GM18499 (cell line): Measurements from ENCODE around the gene KRT14.
"Not testable (repeated sequence)": the region's sequence is repeated elsewhere in the genome, so short reads cannot be mapped to it uniquely, and the experiment has no call there.

Source experiments
- ATAC-seq: cut with Tn5 transposase; IDR thresholded peaks from one replicate; pipeline ENCODE4 v1.9.1; 2021; ENCODE audit warnings: moderate number of reproducible peaks; ENCODE audit not compliant: insufficient read depth, unreplicated experiment

KRT14 gene

GRCh38 chr17:41623184-41623861 lies 36.6 kb upstream of the KRT14 start:
- ATAC-seq: not testable (repeated sequence)

- ATAC-seq: not testable (repeated sequence)
Measured at GRCh38 chr17:41622340-41623183, 35.9 kb upstream of the KRT14 start.

- ATAC-seq: no peak
Measured at GRCh38 chr17:41621916-41622315, 35.2 kb upstream of the KRT14 start.

- not testable (repeated sequence) for ATAC-seq
Measured at GRCh38 chr17:41621435-41621817, 34.7 kb upstream of the KRT14 start.

- ATAC-seq: no peak
Measured at GRCh38 chr17:41620583-41621434, 34.1 kb upstream of the KRT14 start.

- ATAC-seq: not testable (repeated sequence)
Measured at GRCh38 chr17:41619927-41620582, 33.4 kb upstream of the KRT14 start.

GRCh38 chr17:41619036-41619926 lies 32.6 kb upstream of the KRT14 start:
- ATAC-seq: no peak

GRCh38 chr17:41618341-41619035 lies 31.8 kb upstream of the KRT14 start:
- ATAC-seq: no peak

- ATAC-seq: no peak
Measured at GRCh38 chr17:41617698-41618097, 31.0 kb upstream of the KRT14 start.

- no peak for ATAC-seq
Measured at GRCh38 chr17:41617136-41617535, 30.4 kb upstream of the KRT14 start.

GRCh38 chr17:41616486-41616885 lies 29.8 kb upstream of the KRT14 start:
- ATAC-seq: not testable (repeated sequence)

GRCh38 chr17:41615454-41615853 lies 28.8 kb upstream of the KRT14 start:
- no peak for ATAC-seq

GRCh38 chr17:41614767-41615166 lies 28.1 kb upstream of the KRT14 start:
- not testable (repeated sequence) for ATAC-seq

- no peak for ATAC-seq
Measured at GRCh38 chr17:41614098-41614497, 27.4 kb upstream of the KRT14 start.

- no peak for ATAC-seq
Measured at GRCh38 chr17:41613277-41614082, 26.8 kb upstream of the KRT14 start.

- not testable (repeated sequence) for ATAC-seq
Measured at GRCh38 chr17:41612376-41613160, 25.9 kb upstream of the KRT14 start, which contains the start of gene KRT16. Gene KRT16, minus strand, starts transcription at chr17:41612767. Its CDS starts 79 bp downstream, at chr17:41612688.
